CD4-positive, alpha-beta T cell treated with Interleukin-1 beta for 1 hour (primary cell): ENCODE results near the gene CASS4.
"Not testable (repeated sequence)": the region's sequence is repeated elsewhere in the genome, so short reads cannot be mapped to it uniquely, and the experiment has no call there.

Experiments
- DNase-seq, 2 donors: peaks; one replicate each; pipeline ENCODE4 v3.0.0-alpha.2; 2020 to 2022

Gene CASS4

DNA sequence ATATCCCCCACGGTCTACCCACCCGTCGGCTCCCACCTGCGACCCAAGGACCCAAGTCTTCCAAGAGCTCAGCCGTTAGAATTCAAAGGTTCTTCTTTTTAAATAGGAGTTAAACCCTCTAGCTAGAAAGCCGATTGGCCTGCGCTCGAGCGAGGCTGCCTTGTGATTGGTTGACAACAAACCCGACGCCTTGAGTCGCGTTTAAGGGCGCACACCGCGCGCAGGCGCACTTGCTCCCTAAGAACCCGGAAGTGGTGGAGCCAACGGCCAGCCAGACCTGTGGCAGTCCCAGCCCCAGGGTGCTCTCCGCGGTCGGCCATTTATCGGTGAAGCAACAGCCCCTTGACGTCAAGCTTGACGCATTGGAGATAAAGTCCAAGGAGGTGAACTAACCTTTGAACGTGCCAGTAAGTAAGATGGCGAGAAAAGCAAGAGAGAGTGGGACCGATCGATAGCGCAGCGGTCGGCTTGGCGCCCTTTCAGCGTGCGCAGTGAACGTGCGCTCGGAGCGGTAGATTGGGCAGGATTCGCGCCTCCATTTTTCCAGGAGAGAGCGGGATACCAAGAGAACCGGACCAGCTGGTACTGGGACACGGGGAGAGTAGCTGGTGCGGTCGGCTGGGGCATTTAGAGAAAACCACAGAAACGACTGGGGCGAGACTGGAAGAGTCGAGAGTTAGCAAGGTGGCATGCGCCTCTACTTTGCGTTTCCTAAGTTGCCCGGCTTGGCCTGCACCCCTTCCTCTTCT is 19.8 kb upstream of the CASS4 start, which contains the start of the genes AURKA and CSTF1:
Gene AURKA (minus strand): TSS at position 84 of the 749 bp plus-strand sequence. CDS start 4,018 bp downstream, outside the sequence.
Gene CSTF1 (plus strand): TSS at position 514 of the 749 bp plus-strand sequence. CDS start 2,908 bp downstream, outside the sequence.
- peak; percentile 100 for DNase-seq

DNA sequence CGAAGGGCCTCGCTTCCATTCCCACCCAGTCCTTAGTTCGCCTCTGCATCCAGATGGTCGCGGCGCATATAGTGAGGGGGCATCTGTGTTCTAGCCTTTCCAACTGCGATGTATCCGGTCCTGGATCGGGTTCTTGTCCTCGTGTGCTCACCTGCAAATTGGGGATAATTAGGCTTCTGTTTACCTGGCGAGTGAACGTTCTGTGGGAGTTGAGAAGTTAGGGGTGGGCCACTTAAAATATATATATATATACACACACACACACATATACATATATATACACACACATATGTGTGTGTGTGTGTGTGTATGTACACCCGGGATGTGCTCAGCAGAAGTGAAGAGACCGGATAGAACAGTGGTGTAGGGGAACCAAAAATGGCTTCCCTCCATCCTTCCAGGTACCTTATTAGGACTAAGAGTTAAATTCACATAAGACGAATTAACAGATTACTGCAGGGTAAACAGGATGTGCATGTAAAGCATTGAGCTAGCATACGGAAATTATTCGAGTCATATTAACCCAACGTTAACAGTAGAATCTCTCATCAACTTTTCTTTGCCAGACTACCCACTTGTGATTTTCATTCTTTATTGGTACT is 19.1 kb upstream of the CASS4 start:
- DNase-seq, result peak in 1 of 2 donors; percentile 50

DNA sequence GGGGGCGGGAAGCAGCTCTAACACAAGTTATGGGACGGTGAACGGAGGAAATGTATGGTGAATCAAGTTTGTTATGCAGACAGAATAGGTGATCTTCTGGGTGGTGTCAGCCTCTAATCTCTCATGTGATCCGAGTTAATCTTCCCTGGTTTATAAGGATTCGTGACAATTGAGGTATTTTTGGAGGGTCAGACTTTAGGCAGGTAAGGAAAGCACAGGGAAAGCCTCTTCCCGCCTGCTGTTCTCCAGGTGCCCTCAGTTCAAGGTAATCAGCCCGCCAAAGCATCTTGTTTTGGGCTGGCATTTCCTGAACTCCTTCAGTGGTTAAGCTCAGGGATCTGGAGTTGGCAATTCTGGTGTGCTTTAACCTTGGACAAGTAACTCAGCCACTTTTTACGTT is 18.4 kb upstream of the CASS4 start:
- DNase-seq, result no peak

DNA sequence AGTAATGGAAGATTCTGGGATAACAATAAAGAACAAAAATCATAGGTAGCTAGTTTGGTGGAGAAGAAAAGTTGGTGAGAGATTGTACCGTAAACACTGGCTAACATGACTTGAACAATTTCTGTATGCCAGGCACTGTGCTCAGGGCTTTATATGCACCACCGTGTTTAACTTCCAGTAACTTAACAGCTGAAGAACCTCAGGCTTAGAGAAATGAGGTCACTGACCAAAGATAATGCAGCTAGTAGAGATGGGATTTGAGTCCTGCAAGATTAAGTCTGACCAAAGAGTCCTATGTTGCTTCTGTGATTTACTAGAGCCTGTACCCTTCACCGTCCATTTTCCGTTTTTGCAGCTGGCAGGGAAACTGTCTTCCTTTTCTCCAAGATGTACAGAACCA is 16.9 kb upstream of the CASS4 start:
- DNase-seq, result no peak

DNA sequence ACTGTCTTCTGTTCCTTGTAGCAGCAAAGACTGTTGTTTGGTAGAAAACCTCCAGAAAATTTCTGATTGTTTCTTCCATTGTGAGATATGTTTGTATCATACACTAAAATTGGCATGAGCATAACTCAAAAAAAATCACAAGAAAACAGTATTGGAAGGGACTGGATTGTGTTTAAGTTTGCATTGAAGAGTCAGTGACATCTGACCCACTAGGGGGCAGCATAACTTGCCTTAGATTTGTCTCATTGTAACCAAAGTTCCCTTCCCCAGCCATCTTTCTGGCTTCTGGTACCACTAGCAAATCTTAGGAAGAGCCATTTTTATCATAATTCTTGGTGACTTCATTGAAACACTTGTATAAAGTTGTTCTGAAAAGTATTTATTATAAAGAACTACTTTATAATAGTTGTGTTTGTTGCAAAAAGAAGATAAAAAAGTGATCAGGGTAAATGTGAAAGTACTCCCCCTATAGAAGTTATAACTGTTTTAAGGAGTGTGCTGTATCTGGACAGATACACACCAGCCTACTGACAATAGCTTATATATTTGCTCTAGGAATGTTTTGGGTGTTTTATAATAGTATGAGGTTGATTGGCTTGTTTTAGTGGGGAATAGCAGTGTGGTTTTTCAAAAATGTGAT is 11.9 kb upstream of the CASS4 start:
- DNase-seq, result peak; percentile 66 to 79

DNA sequence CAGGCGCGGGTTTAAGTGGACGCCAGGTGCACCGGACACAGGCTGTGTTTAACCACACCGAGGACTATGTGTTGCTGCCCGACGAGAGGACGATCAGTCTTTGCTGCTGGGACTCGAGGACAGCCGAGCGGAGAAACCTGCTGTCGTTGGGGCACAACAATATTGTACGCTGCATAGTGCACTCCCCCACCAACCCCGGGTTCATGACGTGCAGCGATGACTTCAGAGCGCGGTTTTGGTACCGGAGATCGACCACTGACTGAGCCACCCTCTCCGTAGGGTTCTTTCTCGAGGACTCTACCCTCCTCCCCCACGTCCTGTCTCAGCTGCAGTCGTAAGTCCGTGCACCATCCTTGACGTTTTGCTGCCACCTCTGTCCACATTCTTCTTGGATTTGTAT is 8.6 kb upstream of the CASS4 start:
- DNase-seq, result no peak

DNA sequence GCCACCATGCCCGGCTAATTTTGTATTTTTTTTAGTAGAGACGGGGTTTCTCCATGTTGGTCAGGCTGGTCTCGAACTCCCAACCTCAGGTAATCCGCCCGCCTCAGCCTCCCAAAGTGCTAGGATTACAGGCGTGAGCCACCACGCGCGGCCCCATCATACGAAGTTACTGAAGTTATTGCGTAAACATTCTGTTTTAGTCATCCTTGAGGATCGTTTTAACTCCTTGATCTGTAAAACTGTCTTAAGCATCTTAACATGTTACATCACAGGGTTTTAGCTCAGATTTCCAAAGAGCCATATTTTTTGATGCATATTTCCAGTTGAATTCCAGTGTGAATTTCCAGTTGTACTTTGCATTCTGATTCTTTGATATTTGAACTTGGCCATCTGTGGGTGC is 6.7 kb upstream of the CASS4 start:
- not testable (repeated sequence) for DNase-seq

DNA sequence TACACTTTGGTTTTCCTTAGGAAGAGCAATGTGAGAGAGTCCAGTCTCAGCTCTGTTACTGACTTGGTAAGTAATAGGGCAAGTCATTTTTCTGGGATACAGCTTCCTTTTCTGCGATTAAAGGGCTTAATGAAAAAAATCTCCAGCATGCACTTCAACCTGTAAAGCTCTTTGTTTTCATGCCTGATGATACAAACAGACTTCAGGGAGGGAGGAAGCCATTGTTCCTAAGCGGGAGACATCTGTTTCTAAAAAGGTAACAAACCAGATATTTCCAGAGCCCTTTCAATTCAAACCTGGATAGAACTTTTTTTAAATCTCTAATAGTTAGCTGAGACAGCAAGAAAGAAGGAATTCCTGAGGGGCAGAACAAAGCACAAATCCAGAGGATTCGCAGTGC is 5.2 kb upstream of the CASS4 start:
- DNase-seq, result no peak

DNA sequence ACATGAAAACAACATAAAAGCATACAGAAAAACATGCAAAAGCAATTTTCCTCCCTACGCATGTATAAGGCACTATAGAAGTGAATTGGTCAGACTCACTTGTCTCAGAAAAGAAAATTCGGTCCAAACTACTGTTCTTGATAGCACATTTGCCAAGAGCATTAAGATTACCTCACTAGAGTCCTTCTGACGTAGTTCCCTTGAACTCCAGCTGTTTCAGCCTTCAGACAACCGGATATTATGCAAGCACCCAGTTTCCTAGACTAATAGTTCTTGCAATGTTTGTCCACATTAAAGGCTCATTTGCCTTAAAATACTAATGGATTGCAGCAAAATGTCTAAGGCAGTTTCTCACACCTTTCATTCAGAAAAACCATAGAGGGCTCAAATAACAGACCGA is 2.5 kb upstream of the CASS4 start:
- DNase-seq, result peak in 1 of 2 donors; percentile 27

DNA sequence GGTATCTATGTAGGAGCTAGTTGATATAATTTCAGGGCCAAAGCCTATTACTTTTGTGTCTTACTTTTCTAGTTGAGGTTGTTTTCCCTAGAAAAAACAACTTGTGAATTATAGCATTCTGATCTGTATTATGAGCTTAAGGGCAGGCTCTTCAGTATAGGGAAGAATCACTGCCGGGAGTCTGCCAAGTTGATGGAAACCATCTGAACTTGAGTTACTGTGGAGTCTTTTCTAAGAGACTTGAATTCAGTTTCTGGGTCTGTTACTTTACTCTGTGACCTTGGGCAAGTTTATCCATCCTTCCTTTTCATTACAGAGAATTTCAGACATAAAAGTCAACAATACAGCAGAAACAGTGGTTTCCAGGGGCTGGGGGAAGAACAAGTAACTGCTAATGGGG is 2.1 kb upstream of the CASS4 start:
- DNase-seq, result no peak

DNA sequence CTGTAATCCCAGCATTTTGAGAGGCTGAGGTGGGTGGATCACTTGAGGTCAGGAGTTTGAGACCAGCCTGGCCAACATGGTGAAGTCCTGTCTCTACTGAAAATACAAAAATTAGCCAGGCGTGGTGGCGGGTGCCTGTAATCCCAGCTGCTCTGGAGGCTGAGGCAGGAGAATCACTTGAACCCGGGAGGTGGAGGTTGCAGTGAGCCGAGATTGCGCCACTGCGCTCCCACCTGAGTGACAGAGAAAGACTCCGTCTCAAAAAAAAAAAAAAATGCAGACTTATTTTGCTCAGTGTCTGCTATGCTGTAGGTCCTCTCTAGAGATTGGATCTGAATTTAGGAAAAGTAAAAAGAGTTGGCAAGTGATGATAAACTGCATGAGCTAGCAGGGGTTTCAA is 773 bp upstream of the CASS4 start:
- not testable (repeated sequence) for DNase-seq

DNA sequence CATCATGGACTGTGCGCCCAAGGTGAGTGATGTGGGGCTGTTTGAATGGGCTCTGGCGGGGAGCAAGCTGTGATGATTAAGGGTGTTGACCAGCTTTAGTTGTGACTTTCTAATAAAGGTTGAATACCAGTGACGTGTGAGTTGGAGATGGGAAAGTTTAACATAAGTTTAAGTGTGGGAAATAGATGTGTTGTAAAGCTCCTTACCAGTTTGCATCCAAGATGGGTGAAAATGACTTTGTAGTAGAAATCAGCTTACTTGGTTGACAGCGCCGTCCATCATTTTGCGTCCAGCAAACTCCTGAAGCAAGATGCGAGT is 372 bp downstream of the CASS4 start:
- no peak for DNase-seq

DNA sequence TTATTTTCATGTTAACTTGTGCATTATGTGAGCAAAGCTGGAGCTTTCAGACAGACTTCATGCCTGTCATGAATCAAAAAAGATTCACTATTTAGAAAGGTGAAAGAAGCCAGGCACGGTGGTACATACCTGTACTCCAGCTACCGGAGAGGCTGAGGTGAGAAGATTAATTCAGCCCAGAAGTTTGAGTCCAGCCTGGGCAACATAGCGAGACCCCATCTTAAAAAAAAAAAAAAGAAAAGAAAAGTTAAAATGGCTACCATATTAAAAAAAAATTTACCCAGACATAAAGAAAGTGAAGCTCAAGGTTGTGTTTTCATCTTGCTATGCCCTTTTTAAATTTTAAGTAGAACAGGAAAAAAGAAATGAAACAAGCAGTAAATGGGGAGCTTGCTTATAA is 889 bp downstream of the CASS4 start:
- DNase-seq, result no peak

DNA sequence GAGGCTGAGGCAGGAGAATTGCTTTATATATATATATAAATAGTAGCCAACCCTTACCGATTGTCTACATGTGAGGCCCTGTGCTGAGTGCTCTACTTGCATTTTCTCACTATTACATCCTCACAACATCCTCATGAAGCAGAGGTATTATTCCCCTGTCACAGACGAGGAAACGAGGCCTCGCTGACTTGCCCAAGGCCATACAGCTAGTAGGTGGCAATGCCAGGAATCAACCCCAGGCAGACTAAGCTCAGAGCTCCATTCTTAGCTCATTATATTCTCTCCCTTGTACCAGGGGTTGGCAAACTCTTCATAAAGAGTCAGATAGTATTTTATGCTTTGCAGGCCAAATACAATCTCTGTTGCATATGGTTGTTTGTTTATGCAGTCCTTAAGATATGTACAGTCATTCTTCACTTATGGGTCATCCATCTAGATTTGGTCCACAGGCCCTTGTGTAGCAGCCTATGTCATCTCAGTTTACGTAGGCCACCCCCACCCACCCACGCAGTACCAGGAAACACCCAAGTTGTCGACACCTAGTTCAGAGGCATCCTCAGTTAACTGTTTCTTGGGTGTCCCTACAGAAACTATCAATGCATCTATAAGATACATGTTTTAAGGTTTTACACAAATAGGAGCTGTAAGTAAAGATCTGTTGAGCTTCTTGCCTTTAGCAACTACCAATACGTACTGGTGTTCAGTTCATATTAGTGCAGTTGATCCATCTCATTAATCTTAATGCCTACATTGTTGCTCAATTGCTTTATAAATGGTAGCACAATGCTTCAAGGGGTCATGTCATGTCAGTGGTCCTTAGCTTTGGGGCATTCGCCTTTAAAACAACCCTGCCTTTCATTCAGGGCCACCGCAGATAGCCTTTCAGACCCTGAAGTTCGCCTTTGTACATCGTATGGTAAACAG is 3.0 kb downstream of the CASS4 start:
- peak; percentile 37 to 52 for DNase-seq

DNA sequence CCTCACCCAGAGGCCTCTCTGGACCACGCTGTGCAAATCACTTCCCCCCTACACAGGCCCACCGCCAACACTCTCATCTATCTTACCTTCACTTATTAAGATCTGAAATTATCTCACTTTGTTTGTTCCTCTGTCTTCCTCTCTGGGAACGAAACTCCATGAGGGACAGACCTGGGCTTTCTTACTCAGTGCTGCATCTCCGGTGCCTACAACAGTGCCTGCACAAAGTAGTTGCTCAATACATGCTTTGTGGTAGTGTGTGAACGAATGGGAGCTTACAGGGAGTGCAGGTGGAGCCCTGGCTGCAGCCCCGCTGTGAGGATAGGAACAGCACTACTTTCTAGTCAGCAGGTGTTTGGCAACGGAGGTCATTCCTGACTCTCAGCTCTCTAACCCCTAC is 5.3 kb downstream of the CASS4 start:
- DNase-seq, result no peak

DNA sequence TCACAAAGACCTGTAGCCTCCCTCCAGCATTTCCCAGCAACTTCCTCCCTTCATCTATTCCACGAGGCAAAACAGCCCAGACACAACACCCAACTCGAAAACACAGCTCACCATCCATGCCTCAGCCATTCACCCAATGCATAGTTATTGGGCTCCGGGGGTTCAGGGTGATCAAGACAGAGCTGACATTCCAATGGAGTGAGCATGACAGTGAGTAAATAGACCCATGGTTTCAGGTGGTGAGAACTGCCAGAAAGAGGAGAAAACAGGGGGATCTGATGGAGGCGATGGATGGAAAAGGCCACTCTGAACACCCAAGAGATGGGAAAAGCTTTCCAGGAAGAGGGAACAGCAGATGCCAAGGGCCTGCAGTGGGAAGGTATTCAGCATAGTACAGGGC is 5.9 kb downstream of the CASS4 start:
- DNase-seq, result no peak

DNA sequence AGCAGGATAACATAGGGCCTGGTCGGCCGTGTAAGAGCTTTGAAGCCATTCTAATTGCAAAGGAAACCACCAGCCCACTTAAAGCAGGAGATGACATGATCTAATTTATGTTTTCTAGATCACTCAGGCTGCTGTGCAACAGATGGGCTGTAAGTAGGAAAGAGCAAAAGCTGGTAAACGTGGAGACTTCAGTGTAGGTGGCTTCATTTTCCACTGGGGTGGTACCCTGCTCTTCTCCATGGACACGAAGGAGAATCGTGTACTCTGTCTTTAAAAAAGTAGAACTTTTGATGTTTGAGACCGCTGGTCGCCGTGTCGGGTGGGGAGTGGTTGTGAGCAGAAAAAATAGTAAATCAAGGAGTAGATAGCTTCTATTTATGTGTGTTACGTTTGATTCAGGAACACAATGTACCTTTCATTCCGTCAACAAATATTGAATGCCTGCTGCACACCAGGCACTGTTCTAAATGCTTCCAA is 6.4 kb downstream of the CASS4 start:
- DNase-seq, result peak in 1 of 2 donors; percentile 44

DNA sequence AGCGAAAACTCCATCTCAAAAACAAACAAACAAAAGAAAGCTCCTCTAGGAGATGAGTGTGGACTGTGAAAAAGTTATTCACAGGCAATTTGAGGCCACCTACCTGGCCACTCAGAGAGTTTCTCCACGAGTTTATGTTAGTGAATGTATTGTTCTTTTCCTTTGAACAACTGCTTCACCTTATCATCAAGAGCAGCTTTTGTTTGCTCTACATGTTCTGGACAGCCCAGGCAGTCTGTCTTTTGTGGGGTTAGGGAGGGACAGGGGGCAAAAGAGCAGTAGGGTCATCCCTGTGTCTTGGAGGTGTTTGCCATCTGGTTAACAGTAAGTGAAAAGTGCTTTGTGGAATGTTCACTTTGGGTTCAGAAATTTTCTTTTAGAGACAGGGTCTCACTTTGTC is 8.0 kb downstream of the CASS4 start:
- no peak for DNase-seq

DNA sequence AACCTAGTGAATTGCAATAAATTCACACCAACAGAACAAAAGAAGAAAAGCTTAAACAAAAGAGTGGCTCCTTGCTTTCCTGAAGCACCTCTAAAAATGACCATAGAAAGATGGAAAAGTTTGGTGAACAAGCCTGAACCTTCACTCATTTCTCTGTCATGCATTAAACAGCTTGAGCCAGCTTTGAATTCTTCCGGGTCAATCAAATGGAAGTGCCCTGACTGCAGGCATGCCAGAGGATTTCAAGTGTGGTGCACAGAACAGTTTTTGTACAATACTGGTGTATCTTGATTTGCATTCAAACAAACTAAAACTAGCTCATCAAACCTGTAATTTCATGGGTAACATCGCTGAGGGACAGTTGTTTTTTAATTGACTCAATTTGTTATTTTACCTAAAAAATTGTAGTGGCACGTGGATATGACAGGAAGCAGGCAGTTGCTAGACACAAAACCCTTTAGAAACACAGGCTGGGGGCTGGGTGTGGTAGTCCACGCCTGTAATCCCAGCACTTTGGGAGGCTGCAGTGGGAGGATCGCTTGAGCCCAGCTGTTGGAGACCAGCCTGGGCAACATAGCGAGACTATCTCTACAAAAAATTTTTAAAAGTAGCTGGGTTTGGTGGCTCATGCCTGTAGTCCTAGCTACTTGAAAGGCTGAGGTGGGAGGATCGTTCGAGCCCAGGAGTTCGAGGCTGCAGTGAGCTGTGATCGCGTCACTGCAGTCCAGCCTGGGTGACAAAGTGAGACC is 9.1 kb downstream of the CASS4 start:
- DNase-seq, result no peak

DNA sequence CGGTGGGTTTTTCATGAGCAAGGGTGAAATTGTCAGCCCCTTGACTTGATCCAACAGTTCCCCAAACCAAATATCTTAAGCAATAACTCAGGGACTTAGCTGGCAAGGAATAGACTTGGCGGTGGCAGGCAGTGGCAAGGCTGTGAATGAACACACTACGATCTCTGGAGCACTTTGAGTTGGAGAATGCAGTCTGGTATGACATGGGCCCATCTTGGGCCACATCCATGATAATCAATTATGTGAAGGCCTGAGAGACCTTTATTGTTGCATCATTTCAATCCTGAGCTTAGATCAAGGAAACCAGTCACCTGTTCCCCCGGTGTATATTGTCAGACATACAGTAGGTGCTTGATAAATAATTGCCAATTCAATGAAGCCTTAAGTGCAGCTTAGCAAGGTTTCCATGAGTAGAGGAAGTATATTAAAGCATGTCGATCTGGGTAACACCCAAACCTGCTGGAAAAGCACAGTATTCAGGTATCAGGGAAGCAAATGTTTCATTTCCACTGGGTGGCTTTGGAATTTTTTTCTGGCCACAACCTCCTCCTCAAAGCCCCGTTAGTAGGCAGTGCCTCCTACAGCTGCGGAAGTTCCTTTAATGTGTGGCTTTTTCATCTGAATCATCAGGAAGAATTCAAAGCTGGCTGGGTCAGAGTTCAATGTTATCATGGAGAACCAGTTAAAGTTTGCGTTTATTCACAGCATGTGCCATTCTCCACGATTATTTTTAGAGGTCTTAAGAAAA is 10.2 kb downstream of the CASS4 start:
- DNase-seq, result no peak

DNA sequence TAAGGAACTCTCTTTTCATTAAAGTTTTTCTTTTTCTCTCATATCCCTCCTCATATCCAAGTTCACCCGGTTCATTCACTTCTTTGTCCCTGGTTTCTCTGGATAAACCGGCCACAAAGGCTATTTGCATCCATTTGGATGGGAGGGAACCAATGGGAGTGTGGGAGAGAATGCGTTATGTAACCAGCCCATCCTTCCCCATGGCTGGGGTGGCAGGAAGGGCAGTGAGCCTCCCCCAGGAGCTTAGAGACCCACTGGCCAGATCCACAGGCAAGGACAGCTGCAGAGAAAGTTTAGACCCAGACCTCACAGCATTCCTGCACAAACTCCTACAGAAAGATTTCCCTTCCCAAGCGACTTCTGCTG is 10.7 kb downstream of the CASS4 start:
- DNase-seq, result no peak

DNA sequence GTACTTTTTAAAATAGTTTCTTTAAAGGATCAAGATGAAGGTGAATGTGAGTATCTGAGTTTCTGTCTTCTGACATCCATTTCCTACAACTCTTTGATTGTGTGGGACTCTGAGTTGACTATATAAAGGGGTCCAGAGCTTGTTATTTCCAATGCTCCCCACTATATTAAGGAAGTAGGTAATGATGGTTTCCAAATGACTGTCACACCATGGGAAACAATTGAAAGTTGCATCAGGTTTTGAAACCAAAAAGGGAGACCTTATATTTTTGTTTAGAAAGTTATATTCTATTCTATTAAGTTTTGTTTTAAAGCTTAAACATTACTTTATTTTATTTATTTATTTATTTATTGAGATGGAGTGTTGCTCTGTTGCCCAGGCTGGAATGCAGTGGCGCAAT is 11.2 kb downstream of the CASS4 start:
- no peak for DNase-seq
